Left hindlimb (tissue), 1 donor: ENCODE measurements around the gene CDH5.

Source experiments
- DNase-seq: peaks from one replicate; pipeline ENCODE4 v3.0.0-alpha.2; 2018

CDH5 gene

DNA sequence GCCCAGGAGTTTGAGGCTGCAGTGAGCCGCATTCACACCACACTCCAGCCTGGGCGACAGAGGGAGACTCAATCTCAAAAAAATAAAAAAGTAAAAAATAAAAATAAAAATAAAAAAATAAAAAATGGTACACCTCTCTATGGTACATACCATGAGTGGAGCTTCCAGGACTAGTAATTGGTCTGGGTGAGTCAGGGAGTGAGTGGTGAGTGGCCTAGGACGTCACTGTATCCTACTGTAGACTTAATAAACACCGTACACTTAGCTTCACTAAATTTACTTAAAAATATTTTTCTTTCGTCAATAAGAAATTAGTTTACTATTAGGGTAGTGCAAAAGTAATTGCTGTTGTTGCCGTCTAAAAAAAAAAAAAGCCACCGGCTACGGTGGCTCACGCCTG is 9.0 kb downstream of the CDH5 start:
- DNase-seq, result no peak

DNA sequence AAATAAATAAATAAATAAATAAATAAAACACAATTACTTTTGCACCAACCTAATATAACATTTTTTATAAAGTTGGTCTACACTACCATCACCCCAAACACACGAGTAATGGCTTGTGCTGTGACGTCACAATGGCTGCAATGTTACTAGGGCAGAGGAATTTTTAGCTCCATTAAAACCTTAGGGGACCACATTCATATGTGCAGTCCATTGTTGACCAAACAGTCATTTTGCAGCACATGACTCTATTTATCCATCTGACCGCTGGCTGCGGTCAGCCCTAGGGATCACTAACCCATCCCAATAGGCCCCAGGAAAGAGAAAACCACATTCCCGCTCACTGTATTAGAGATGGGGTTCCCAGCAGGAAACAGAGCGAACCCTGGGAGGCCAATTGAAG is 9.6 kb downstream of the CDH5 start:
- peak; percentile 30 for DNase-seq

DNA sequence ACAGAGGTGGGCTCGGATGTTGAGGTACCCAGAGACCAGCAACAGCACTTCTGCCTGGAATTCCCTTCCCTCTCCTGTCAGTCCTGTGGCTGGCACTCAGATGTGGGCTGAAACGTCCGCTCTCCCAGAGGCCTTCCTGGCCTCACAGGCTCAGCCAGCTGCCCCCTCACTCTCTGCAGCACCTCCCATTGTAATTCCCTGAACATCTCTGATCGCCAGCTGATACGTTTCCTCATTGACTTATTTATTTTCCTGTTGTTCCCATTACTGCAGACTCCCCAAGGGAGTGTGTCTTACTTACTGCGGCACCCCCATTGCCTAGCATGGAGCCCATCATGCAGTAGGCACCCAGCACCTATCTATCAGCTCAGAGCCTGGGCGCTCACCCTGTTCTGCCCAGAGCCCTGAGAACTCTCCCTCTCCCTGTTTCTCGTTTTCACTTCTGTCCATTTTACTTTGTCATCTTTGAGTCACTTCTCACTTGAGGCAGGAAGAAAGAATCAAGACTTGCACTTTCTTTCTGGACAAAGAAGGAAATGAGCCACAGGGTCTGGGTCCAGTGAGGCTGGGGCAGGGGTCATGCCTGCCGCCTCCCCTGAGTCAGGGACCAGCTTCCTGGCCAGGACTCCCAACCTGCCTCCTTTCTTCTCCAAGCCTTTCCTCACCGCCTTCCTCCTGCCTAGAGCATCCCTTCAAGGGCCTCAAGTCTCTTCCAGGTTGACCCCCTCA is 10.2 kb downstream of the CDH5 start:
- DNase-seq, result peak; percentile 21

DNA sequence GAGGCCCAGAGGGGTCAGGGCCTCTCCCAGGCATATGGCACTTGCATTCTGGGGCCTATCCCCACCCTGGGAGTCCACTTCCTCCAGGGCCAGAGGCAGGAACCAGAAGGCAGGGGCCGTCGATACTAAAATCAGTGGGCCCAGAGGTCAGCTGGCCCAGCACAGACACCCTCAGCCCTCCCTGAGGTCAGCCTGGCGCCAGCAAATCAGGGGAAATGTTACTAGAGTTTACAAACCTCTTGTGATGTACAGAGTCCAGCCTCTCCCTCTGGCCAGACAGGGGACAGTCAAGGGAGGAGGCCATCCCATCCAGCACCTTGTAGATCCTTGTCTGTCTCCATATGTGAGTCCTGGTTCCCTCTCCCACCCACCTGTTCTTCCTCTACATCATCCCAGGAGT is 10.8 kb downstream of the CDH5 start:
- peak; percentile 21 for DNase-seq

DNA sequence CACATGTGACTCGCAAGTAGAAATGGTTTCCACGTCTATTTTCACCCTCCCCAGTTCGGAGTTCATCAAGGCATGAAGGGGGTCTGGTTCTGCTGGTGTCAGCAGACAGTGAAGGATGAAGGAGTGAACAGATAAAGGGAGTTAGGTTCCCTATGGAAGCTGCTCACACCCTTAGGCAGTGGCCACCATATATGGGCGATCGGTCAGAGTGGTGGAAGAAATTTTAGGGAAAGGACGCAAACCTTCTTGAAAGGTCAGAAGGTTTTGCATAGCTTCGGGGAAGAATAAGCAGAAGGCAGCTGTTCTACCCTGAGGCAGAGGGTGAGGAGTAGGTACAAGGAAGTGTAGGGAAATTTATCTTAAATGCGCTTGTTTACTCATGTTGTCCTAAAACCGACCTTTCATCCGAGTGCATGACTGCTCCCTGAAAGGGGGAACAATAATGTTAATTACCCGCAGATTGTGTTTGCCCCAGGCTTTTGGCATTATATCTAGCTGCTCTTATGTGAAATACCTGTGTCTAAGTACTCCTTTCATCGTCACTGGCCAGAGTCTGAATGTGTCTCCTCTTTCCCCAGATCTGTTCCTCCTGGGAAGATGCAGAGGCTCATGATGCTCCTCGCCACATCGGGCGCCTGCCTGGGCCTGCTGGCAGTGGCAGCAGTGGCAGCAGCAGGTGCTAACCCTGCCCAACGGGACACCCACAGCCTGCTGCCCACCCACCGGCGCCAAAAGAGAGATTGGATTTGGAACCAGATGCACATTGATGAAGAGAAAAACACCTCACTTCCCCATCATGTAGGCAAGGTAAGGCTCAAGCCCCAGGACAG is 12.5 kb downstream of the CDH5 start:
- DNase-seq, result no peak

DNA sequence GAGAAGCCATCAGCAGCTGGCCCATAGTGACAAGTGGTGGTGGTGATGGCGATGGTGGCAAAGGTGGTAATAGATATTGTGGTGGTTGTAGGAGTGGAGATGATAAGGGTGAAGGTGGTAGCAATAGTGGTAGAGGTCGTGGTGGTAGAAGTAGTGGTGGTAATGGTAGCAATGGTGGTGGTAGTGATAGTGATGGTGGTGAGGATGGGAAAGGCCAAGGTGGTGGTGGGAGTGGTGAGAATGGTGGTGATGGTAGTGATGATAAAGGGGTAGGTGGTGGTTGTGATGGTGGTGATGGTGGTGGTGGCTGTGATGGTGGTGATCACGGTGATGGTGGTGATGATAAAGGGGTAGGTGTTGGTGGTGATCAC is 13.1 kb downstream of the CDH5 start:
- DNase-seq, result no peak

DNA sequence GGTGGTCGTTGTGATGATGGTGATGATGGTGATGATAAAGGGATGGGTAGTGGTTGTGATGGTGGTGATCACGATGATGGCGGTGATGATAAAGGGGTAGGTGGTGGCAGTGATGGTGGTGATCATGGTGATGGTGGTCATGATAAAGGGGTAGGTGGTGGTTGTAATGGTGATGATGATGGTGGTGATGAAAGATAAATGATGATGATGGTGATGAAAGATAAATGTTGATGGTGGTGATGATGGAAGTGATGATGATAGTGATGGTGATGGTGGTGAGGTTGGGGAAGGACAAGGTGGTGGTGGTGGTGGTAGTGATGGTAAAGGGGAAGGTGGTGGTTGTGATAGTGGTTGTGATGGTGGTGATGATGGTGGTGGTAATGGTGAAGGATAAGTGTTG is 13.9 kb downstream of the CDH5 start:
- no peak for DNase-seq

DNA sequence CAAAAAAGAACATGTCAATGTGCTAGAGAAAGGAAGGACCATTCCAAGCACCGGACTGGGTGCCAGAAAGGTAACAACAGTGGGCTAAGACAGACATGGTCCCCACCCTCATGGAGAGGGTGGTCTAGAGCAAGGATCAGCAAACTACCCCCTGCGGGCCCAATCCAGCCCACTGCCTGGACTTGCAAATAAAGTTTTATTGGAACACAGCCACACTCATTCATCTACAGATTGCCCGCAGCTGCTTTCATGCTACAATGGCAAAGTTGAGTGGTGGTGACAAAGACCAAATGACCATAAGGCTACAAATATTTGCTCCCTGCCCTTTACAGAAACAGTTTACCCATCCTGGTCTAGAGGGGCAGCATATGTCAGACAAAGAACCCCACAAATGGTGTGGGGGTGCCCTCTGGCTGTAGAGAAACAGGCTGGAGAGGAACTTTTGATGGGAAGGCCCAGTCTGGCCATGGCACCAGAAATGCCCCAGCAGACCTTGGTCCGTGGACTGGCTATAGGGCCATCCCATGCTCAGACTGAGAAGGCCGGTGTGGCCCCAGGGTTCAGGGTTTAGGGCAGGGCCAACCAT is 15.2 kb downstream of the CDH5 start:
- peak; percentile 20 for DNase-seq

DNA sequence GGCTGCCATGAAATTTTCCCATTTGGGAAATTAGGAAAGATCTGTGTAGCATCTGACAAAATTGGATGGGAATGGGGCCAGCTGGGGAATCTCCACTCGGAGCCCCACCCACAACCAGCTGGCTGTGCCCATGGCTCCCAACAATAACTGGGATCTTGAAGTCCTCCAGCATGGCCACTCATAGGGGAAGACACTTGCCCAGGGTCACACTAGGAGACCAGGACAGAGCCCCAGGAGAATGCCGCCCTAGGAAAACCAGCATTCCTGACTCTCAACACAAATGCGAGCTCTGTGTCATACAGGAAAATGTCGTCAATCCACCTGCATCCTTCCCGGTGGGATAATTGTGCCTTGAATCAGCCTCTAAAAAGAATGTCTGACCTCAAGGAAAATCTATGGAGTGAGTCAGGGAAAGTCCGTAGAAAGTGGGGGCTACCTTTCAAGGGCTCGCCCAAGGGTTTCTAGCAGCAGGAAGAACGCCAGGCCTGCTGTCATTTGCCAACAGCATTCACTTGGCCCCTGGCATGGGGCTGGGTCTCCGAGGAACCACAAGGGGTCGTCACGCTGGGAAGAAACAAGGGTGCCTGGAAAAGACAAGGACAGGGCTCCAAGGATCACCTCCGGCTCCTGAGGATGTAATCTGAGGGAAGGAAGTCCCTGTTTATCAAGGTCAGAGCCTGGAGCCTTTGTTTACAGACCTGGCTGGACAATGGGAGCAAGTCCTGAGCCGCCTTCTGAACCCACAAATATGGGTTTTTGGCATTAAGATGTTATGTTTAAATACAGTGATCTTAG is 15.9 kb downstream of the CDH5 start:
- DNase-seq, result peak; percentile 34

DNA sequence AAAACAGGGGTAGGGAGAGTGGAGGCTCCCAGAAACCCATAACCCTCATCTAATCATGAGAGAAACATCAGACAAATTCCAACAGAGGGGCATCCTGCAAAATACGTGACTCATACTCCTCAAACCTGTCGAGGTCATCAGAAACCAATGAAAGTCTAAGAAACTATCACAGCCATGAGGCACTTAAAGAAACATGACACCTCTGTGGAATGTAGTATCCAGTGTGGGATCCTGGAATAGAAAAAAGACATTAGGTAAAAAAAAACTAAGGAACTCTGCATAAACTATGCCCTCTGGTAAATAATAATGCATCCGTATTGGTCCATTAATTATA is 16.4 kb downstream of the CDH5 start:
- no peak for DNase-seq

DNA sequence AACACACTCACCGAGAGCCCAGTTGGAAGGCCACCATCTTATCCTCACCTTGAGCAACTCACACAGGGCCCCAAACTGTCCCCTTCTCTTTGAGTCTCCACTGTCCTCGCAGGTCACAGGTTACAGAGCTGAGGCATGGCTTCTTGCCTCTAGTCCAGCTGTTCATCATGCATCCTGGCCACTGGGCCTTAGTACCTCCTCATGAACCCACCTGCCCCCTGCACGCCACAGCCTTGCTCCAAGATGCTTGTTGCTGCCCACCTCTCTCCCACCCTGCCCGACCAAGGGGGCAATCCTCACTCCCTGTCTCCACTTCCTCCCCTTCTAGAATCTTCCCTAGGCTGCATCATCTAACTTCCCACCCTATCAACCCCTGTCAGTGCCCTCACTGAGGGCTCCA is 17.1 kb downstream of the CDH5 start:
- DNase-seq, result peak; percentile 13

DNA sequence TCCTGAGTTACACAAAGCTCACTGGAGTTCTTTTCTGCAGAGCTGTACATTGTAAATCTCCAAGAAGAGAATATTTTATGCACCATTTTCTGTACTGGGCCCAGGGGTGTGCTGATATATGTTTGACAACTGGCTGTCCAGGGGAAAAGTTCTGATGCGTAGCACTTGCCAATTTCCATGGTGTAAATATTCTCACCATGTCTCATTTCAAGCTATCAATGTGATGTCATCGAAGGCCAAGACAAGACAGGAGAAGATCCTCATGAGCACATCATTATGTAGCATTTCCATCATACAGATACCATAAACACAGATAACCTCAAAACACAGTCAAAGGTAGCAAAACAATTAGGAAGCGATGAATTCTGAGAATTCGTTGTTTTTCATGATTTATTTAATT is 18.9 kb downstream of the CDH5 start:
- no peak for DNase-seq

DNA sequence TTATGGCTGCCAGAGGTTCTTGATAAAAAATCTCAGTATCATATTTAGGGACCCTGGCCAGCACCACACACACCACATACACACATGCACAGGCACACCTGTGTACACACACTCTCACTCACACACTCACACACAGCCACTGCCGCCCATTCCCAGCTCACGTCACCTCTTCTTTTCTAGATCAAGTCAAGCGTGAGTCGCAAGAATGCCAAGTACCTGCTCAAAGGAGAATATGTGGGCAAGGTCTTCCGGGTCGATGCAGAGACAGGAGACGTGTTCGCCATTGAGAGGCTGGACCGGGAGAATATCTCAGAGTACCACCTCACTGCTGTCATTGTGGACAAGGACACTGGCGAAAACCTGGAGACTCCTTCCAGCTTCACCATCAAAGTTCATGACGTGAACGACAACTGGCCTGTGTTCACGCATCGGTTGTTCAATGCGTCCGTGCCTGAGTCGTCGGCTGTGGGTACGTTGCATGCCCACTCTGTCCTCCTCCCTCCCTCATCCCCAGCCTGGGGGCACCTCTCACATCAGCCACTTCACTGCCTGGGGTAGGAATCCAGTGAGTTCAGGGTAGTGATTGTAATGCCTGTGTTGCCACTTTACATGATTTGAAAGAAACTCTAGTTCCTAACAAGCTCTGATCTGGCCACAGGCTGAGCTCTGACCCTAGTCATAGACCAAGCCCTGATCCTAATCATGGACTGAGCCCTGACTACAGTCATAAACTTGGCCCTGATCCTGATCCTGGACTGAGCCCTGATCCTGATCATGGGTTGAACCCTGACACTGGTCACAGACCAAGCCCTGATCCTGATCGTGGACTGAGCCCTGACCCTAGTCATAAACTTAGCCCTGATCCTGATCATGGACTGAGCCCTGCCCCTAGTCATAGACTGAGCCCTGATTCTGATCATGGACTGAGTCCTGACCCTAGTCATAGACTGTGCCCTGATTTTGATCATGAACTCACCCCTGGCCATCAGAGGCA is 20.4 kb downstream of the CDH5 start:
- DNase-seq, result no peak

DNA sequence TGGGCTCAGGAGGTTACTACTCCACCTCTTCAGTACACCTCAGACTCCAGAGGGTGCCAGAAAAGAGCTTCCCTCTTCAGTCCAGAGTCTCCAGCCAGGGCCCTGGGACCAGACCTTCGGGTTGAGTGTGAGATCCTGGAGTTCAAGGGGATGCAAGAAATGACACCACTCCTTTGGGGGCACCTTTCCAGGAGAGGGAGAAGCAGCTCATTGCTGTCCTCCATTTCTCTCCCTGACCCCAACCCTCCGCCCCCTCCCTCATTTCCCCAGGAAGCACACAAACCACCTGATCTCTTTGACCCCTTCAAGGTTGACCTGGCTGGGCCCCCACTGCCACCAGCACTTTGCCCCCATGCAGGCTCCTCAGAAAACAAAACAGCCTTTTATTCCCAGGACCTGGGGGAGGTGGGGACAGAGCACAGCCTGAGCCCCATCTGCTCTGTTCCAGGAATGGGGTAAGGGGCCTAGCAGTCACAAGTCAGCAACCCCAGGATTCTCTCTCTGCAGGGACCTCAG is 21.4 kb downstream of the CDH5 start:
- no peak for DNase-seq

DNA sequence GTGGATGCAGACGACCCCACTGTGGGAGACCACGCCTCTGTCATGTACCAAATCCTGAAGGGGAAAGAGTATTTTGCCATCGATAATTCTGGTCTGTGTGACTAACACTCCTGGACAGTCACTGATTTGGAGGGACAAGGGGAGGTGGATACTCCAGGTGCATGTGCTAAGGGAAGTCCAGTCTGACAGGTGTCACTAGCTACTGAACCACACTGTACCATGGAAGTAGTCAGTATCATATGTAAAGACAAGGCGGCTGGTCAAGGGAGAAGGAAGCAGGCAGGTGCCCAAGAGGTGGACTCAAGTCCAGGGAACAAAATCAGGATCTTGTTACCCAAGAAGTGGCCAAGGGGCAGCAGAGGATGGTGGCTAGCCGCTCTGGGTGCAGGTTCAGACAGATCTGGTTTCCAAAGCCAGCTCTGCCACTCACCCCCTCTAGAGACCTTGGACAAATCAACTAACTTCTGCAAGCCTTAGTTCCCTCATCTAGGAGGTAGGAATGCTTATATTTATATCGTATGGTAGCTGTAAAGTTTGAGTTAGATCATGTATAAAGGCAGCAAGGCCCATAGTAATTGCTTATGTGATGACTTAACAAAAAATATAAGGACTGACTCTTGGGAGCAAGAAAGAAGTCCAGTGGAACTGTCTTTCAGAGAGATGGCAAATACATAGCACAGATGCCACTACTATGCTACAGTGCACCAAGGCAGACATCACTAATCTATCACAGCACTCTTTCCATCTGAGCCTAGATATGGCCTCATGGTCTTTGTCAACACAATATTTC is 22.1 kb downstream of the CDH5 start:
- DNase-seq, result no peak

DNA sequence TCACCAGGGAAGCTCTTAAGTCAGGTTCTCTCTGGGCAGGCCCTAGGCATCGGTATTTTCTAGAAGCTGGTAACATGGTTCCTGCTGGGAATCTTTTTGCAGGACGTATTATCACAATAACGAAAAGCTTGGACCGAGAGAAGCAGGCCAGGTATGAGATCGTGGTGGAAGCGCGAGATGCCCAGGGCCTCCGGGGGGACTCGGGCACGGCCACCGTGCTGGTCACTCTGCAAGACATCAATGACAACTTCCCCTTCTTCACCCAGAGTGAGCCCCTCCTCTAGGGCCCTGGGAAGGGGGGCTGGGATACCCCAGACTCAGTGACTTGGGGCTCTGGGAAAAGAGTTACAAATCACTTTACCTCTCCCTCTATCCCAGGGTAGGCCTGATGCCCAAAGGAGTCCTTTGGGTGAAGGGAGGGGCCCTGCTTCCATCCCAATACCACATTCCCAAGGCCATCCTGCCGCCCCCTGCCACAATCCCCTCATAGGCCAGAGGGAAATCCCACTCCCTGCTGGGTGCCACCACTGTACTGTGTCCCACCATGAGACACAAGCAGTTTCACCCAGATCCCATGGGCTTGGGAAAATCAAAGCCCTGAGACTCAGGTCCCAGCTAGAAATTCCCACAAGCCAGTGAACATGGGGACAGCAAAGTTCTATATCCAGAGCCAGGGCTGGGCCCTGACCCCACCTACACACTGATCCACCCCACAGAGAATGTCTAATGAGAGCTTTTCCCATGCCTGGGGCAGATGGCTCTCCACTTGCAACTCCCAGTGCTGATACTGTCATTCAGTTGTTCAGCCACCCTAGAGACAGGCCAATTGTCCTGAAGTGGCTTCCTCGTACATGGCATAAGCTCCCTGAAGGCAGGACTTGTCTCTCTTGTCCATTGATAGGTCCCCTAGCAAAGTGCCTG is 23.0 kb downstream of the CDH5 start:
- DNase-seq, result no peak

DNA sequence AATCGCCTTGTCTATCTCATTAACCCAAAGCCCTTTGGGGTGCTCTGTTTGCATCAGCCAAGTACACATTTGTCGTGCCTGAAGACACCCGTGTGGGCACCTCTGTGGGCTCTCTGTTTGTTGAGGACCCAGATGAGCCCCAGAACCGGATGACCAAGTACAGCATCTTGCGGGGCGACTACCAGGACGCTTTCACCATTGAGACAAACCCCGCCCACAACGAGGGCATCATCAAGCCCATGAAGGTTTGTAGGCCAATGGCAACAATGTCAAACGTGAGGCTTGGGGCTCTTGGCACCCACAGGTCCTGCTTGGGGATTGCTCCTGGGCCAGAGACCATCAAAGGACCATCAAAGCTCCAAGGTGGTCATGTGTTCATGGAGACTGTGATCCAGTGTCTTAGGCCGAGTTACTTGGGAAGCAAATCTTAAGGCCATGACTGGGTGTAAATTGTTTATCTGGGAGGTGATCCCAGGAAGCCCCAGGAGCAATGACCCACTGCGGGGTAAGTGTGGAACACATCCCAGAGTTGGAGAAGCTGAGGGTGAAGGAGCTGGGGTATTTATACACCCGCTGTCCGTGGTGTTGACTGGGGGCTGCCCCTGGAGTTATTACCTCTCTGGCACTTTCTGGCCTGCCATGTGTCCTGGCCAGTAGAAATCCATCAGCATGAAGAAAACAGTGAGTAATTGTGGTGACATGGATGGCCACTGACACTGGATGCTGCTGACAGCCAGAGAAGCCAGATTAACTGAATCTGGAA is 24.0 kb downstream of the CDH5 start:
- DNase-seq, result no peak

DNA sequence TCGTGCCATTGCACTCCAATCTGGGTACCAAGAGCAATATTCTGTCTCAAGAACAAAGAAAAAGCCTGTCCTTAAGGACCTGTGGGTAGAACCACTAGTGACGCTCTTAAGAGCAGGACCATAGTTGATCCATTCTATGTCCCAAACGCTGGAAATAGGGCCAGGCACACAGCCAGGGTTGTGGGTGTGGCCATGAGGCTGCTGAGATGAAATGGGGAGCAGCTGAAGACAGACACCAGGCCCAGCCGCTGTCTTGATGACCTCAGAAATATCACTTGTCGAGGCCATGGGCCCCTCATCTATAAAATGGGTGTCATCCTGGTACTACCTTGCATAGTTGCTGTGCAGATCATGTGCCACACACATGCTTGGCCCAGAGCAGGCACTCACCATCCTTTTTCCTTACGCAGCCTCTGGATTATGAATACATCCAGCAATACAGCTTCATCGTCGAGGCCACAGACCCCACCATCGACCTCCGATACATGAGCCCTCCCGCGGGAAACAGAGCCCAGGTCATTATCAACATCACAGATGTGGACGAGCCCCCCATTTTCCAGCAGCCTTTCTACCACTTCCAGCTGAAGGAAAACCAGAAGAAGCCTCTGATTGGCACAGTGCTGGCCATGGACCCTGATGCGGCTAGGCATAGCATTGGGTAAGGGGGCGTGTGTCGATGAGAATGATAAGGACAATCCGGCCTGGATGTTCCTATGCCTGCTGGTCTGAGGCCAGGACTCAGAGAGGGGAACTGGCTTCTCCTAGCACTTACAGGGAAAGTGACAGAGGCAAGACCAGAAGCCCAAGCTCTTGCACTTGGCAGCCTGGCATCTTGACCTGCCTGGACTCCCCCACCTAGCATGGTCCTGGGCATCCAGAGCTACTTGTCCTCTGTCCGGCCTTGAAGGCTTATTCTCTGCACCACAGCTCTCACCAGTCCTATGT is 25.5 kb downstream of the CDH5 start:
- DNase-seq, result no peak
